ENCODE data around the gene PLPP4.

Gene PLPP4

GRCh38 chr10:120540486-120540885, 83.5 kb downstream of the PLPP4 start:
- ATAC-seq, result no peak
- TF ChIP-seq ZC3H10 (CRISPR knock-in tag; IDR thresholded peaks at IDR 0.05) (no peak), ZNF8 (CRISPR knock-in tag; IDR thresholded peaks at IDR 0.05) (no peak), CSRNP3 (CRISPR knock-in tag; IDR thresholded peaks at IDR 0.05) (no peak), GLIS3 (CRISPR knock-in tag; IDR thresholded peaks at IDR 0.05) (no peak), RARB (CRISPR knock-in tag; IDR thresholded peaks at IDR 0.05) (no peak), CSDC2 (CRISPR knock-in tag; IDR thresholded peaks at IDR 0.05) (no peak), ZNF70 (CRISPR knock-in tag; IDR thresholded peaks at IDR 0.05) (no peak), ZFP3 (CRISPR knock-in tag; IDR thresholded peaks at IDR 0.05) (no peak), ESRRG (CRISPR knock-in tag; IDR thresholded peaks at IDR 0.05) (no peak), OSR1 (CRISPR knock-in tag; IDR thresholded peaks at IDR 0.05) (no peak), PPARA (CRISPR knock-in tag; IDR thresholded peaks at IDR 0.05; ENCODE audit: borderline replicate concordance) (no peak), ARNTL (CRISPR knock-in tag; IDR thresholded peaks at IDR 0.05; ENCODE audit: borderline replicate concordance, low read depth) (no peak), ISL1 (CRISPR knock-in tag; IDR thresholded peaks at IDR 0.05) (no peak), TCF4 (CRISPR knock-in tag; IDR thresholded peaks at IDR 0.05; ENCODE audit: borderline replicate concordance) (no peak)

GRCh38 chr10:120541984-120542383, 85.0 kb downstream of the PLPP4 start:
- ATAC-seq, result no peak
- no peak for TF ChIP-seq ZC3H10 (CRISPR knock-in tag; IDR thresholded peaks at IDR 0.05)
- TF ChIP-seq ZNF8 (CRISPR knock-in tag; IDR thresholded peaks at IDR 0.05), result no peak
- no peak for TF ChIP-seq PPARA (CRISPR knock-in tag; IDR thresholded peaks at IDR 0.05; ENCODE audit: borderline replicate concordance)
- TF ChIP-seq CREB5 (CRISPR knock-in tag; IDR thresholded peaks at IDR 0.05; ENCODE audit: low read depth), result no peak
- TF ChIP-seq TOX (CRISPR knock-in tag; IDR thresholded peaks at IDR 0.05; ENCODE audit: borderline replicate concordance), result no peak
- no peak for TF ChIP-seq ZFP30 (CRISPR knock-in tag; IDR thresholded peaks at IDR 0.05)
- no peak for TF ChIP-seq ZFP3 (CRISPR knock-in tag; IDR thresholded peaks at IDR 0.05)
- no peak for TF ChIP-seq ARNTL (CRISPR knock-in tag; IDR thresholded peaks at IDR 0.05; ENCODE audit: borderline replicate concordance, low read depth)
- TF ChIP-seq GLIS3 (CRISPR knock-in tag; IDR thresholded peaks at IDR 0.05), result no peak
- no peak for TF ChIP-seq BACH2 (CRISPR knock-in tag; IDR thresholded peaks at IDR 0.05; ENCODE audit: borderline replicate concordance)
- no peak for TF ChIP-seq CSRNP3 (CRISPR knock-in tag; IDR thresholded peaks at IDR 0.05)
- no peak for TF ChIP-seq CSDC2 (CRISPR knock-in tag; IDR thresholded peaks at IDR 0.05)
- no peak for TF ChIP-seq TCF4 (CRISPR knock-in tag; IDR thresholded peaks at IDR 0.05; ENCODE audit: borderline replicate concordance)

GRCh38 chr10:120542591-120542990, 85.6 kb downstream of the PLPP4 start:
- no peak for ATAC-seq
- no peak for TF ChIP-seq POU6F1 (CRISPR knock-in tag; IDR thresholded peaks at IDR 0.05; ENCODE audit: borderline replicate concordance, low read depth)
- TF ChIP-seq TOX (CRISPR knock-in tag; IDR thresholded peaks at IDR 0.05; ENCODE audit: borderline replicate concordance), result no peak
- TF ChIP-seq PATZ1 (CRISPR knock-in tag; IDR thresholded peaks at IDR 0.05; ENCODE audit: borderline replicate concordance), result no peak
- TF ChIP-seq CSDC2 (CRISPR knock-in tag; IDR thresholded peaks at IDR 0.05), result no peak
- TF ChIP-seq ZNF70 (CRISPR knock-in tag; IDR thresholded peaks at IDR 0.05), result no peak
- no peak for TF ChIP-seq SNAI2 (CRISPR knock-in tag; IDR thresholded peaks at IDR 0.05)
- TF ChIP-seq CSRNP3 (CRISPR knock-in tag; IDR thresholded peaks at IDR 0.05), result no peak
- TF ChIP-seq ZNF8 (CRISPR knock-in tag; IDR thresholded peaks at IDR 0.05), result no peak
- TF ChIP-seq ZFP30 (CRISPR knock-in tag; IDR thresholded peaks at IDR 0.05), result no peak
- no peak for TF ChIP-seq GLIS3 (CRISPR knock-in tag; IDR thresholded peaks at IDR 0.05)
- no peak for TF ChIP-seq TCF4 (CRISPR knock-in tag; IDR thresholded peaks at IDR 0.05; ENCODE audit: borderline replicate concordance)
- no peak for TF ChIP-seq ZFP3 (CRISPR knock-in tag; IDR thresholded peaks at IDR 0.05)
- no peak for TF ChIP-seq ISL1 (CRISPR knock-in tag; IDR thresholded peaks at IDR 0.05)
- TF ChIP-seq PPARA (CRISPR knock-in tag; IDR thresholded peaks at IDR 0.05; ENCODE audit: borderline replicate concordance), result no peak

Data from SK-N-SH treated with all-trans-retinoic acid at 6 μM for 48 hours (cell line).